ENCODE results near the gene XPO4. TPM values are rescaled to one million over a fixed set of nuclear protein-coding genes. Genes with fewer than 3 reads are reported as not detected.

The XPO4 gene
- total RNA-seq, 1 experiment from 2014 or later = 34.1 TPM

DNA sequence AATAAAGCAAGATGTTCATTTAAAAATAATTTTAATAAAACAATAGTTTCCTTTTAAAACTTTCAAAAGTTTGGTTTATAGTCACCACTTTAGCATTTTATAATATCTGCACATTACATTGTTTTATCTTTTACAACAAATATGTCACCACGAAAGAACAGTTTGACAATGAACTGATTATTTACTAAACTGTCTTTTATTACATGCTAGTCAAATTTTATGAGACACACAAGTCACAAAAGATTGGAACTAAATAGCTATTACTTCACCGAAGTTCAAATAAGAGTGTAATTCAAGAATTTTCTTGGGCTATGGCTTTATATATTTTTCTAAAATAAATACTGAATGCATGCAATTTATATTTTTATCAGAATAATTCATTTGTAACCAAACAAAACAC is 71.3 kb downstream of the XPO4 start:
- H3K9ac ChIP-seq (ENCODE audit: extremely low read depth, insufficient read length, low read length) = no peak overlapping the region
- no peaks in the 10 kb centered on the region for H3K27me3 ChIP-seq (ENCODE audit: insufficient read depth, low read length)
- H3K79me1 ChIP-seq (ENCODE audit: insufficient read depth, low read depth, low read length, poor library complexity, severe bottlenecking) = no peaks in the 10 kb centered on the region
- H3K56ac ChIP-seq (ENCODE audit: insufficient read length, low read depth, low read length) = no peak overlapping the region
- H3K4ac ChIP-seq (ENCODE audit: low read depth, low read length) = no peak overlapping the region
- H2BK12ac ChIP-seq (ENCODE audit: insufficient read length, low read depth, low read length) = no peak overlapping the region
- no peak overlapping the region for H3T11ph ChIP-seq (ENCODE audit: low read length)
- Mint-ChIP-seq H3K27ac (no peak overlapping the region), H3K27me3 (ENCODE audit: low read depth) (no peaks in the 10 kb centered on the region), H3K36me3 (ENCODE audit: insufficient read depth in 1 of 3, low read depth in 3 of 3) (peaks cover under 1 to 14% (median 4%) of the 10 kb centered on the region in 3 experiments; a peak in 4 of 7 replicates), H3K9me3 (no peaks in the 10 kb centered on the region), H3K4me3 (no peak overlapping the region), H3K4me1 (peaks cover 4 to 14% of the 10 kb centered on the region in 2 experiments)
- H2AK5ac ChIP-seq (ENCODE audit: insufficient read length, low read length) = no peak overlapping the region
- H3K79me2 ChIP-seq (ENCODE audit: insufficient read depth, low read length) = no peaks in the 10 kb centered on the region
- no peak overlapping the region for H4K8ac ChIP-seq (replicated peaks; ENCODE audit: insufficient read length, low read depth, low read length)
- H3K23ac ChIP-seq (ENCODE audit: insufficient read length, low read depth, low read length) = no peak overlapping the region
- DNase-seq = no peak
- no peaks in the 10 kb centered on the region for H3K4me1 ChIP-seq (ENCODE audit: insufficient read depth, low read length)
- no peak overlapping the region for H4K91ac ChIP-seq (ENCODE audit: insufficient read length, low read depth, low read length)
- H2BK5ac ChIP-seq (ENCODE audit: insufficient read length, low read length) = no peak overlapping the region
- no peak overlapping the region for H3K18ac ChIP-seq (ENCODE audit: insufficient read length, low read depth, low read length)
- H3K14ac ChIP-seq (ENCODE audit: insufficient read depth, low read length) = no peak overlapping the region
- no peak overlapping the region for H2BK20ac ChIP-seq (ENCODE audit: low read depth, low read length, poor library complexity, severe bottlenecking)
- H3K9me3 ChIP-seq (ENCODE audit: control insufficient read depth, low read depth, low read length) = no peaks in the 10 kb centered on the region
- H4K20me1 ChIP-seq (ENCODE audit: control insufficient read depth, insufficient read depth, insufficient read length) = no peaks in the 10 kb centered on the region
- H3K23me2 ChIP-seq (ENCODE audit: insufficient read length, low read depth, low read length, poor library complexity, severe bottlenecking) = no peaks in the 10 kb centered on the region
- H2AFZ ChIP-seq (ENCODE audit: low read length) = no peak overlapping the region
- WGBS (ENCODE audit: extremely low coverage, insufficient read length, low lambda C conversion rate) = no CpG with 5 or more reads among the region's 2 CpGs
- H2BK15ac ChIP-seq (ENCODE audit: low read depth, low read length) = no peak overlapping the region
- TF ChIP-seq, protein P1, sequence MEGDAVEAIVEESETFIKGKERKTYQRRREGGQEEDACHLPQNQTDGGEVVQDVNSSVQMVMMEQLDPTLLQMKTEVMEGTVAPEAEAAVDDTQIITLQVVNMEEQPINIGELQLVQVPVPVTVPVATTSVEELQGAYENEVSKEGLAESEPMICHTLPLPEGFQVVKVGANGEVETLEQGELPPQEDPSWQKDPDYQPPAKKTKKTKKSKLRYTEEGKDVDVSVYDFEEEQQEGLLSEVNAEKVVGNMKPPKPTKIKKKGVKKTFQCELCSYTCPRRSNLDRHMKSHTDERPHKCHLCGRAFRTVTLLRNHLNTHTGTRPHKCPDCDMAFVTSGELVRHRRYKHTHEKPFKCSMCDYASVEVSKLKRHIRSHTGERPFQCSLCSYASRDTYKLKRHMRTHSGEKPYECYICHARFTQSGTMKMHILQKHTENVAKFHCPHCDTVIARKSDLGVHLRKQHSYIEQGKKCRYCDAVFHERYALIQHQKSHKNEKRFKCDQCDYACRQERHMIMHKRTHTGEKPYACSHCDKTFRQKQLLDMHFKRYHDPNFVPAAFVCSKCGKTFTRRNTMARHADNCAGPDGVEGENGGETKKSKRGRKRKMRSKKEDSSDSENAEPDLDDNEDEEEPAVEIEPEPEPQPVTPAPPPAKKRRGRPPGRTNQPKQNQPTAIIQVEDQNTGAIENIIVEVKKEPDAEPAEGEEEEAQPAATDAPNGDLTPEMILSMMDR (conservative IDR thresholded peaks at IDR 0.05) = no peak
- H3K4me2 ChIP-seq (ENCODE audit: insufficient read depth, insufficient read length, low read length) = no peak overlapping the region
- H4K5ac ChIP-seq (ENCODE audit: insufficient read length, low read depth, low read length) = no peak overlapping the region
- no peak overlapping the region for H3K27ac ChIP-seq (ENCODE audit: insufficient read length, low read depth, low read length)
- H2BK120ac ChIP-seq (ENCODE audit: low read depth, low read length, poor library complexity, severe bottlenecking) = no peak overlapping the region

Data from H9 (cell line).